Ovary (tissue), 9 donors: ENCODE measurements around the gene WNT6. TPM values are rescaled to one million over a fixed set of nuclear protein-coding genes. Genes with fewer than 3 reads are reported as not detected.

Source experiments
- DNase-seq, 5 donors: peaks; one replicate each; pipeline ENCODE4 v3.0.0-alpha.2; 2019 to 2020
- H3K27ac ChIP-seq, 2 donors: fragments of 200-600 bp; one replicate each; pipeline versions ENCODE4 v1.5.1 to v1.8.0; 2019 to 2022
- H3K27me3 ChIP-seq: fragments of 200-600 bp; one replicate; pipeline ENCODE4 v1.8.0; 2022
- H3K36me3 ChIP-seq: fragments of 200-600 bp; sonication (generic); one replicate; pipeline ENCODE4 v1.5.1; 2019
- H3K4me1 ChIP-seq: one replicate; pipeline ENCODE4 v1.8.1; 2013; ENCODE audit warnings: mild to moderate bottlenecking, moderate library complexity; ENCODE audit not compliant: insufficient read depth
- H3K4me3 ChIP-seq: fragments of 200-600 bp; sonication (generic); one replicate; pipeline ENCODE4 v1.5.1; 2017
- H3K9me3 ChIP-seq, 2 donors: fragments of 200-600 bp in 1 of 2; sonication (generic) in 1 of 2; one replicate each; pipeline versions ENCODE4 v1.5.1 to v1.8.1; 2013 to 2019; ENCODE audit warnings: mild to moderate bottlenecking in 1 of 2, moderate library complexity in 1 of 2
- CTCF ChIP-seq, 3 donors: fragments of 450-650 bp in 2 of 3; fragments of 200-600 bp in 1 of 3; IDR thresholded peaks; one replicate each; pipeline versions ENCODE4 v1.5.1 to v1.8.0; 2016 to 2022; ENCODE audit warnings: antibody characterized with exemption in 3 of 3, mild to moderate bottlenecking in 1 of 3
- EP300 ChIP-seq: sonication (generic); formaldehyde crosslinking; IDR thresholded peaks from one replicate; pipeline ENCODE4 v1.6.1; 2017; ENCODE audit warnings: antibody characterized with exemption
- POLR2A ChIP-seq: fragments of 450-650 bp; IDR thresholded peaks from one replicate; pipeline ENCODE4 v1.6.1; 2017; ENCODE audit warnings: antibody characterized with exemption, mild to moderate bottlenecking, moderate library complexity
- WGBS, 3 donors: extraction: QIAGEN DNeasy Blood & Tissue Kit in 1 of 3; methylation state at CpG; one replicate each; pipeline versions ENCODE4 v1.1.5 to v1.1.7; 2013 to 2017; 5-methylcytosine and 5-hydroxymethylcytosine counted together
- intact Hi-C, 4 donors: fragments of 100-400 bp; cut with DNase I; formaldehyde crosslinking; loops; one replicate each; pipeline versions ENCODE4 v1.11.0 to v1.15.1; 2022 to 2023
- polyA plus RNA-seq, 2 donors: library from polyadenylated mRNA; stranded (reverse); fragments of 200-250 nt in 1 of 2; fragments of 350-450 nt in 1 of 2; fragmentation: Illumina TruSeq in 1 of 2; extraction: RNeasy Lipid Tissue Mini Kit (QIAGEN cat#74804) in 1 of 2; gene quantifications; one replicate each; pipeline ENCODE4 v1.2.3, GENCODE V29; 2013 to 2014
- total RNA-seq, 7 donors: library from RNA; depleted of rRNA in 2 of 7; stranded (reverse); fragments of >200 nt in 2 of 7; fragmentation: NEBNext Ultra II Directional in 3 of 7; extraction: Animal tissue kit (Norgen Biotek cat#: 25700) in 3 of 7; gene quantifications; one replicate each; pipeline versions ENCODE4 v1.1.0 to v1.2.4, GENCODE V29; 2016 to 2023
- donor health status: DM: no; HTN: no; CAD: no; lungs with moderate emphysema.
- donor health status: DM: no; HTN: no; CAD: no.
- donor health status: Bipolar disorder and iron deficiency.
- donor health status: DM: yes; HTN: yes; CAD: no.
- donor health status: DM: no; HTN: no; CAD: no.
- donor health status: DM: yes; HTN: yes; CAD: no.

The WNT6 gene
- total and polyA plus RNA-seq, 9 donors = 0.13 to 4.5 (median 2.0) TPM

- no peak for TF ChIP-seq POLR2A
- peak; percentile 41 to 80 (median 74) for TF ChIP-seq CTCF (IDR thresholded peaks at IDR 0.05)
- no peak for TF ChIP-seq EP300
- no peak overlapping the region for H3K27ac ChIP-seq
- intact Hi-C loops = no loop called here
- H3K36me3 ChIP-seq = no peaks in the 10 kb centered on the region
- no peaks in the 10 kb centered on the region for H3K27me3 ChIP-seq
- peaks cover 1% of the 10 kb centered on the region for H3K4me1 ChIP-seq
- DNase-seq = peak in 3 of 5 donors; percentile 53 to 69 (median 62)
- 0 to 1% (median 1%) methylated on average over 3 of the region's 3 CpGs for WGBS, 3 donors
- H3K9me3 ChIP-seq = no peaks in the 10 kb centered on the region
- no peak overlapping the region for H3K4me3 ChIP-seq
Measured at GRCh38 chr2:218876562-218877219, 17.1 kb downstream of the WNT6 start.

- H3K27me3 ChIP-seq = no peaks in the 10 kb centered on the region
- intact Hi-C loops = no loop called here
- peak in 1 of 5 donors; percentile 3 for DNase-seq
- TF ChIP-seq POLR2A = no peak
- no peak for TF ChIP-seq EP300
- TF ChIP-seq CTCF (IDR thresholded peaks at IDR 0.05) = no peak
- H3K4me1 ChIP-seq = no peaks in the 10 kb centered on the region
- 84 to 86% (median 85%) methylated on average over 6 of the region's 6 CpGs for WGBS, 3 donors
- H3K4me3 ChIP-seq = no peak overlapping the region
- H3K27ac ChIP-seq = no peak overlapping the region
- H3K36me3 ChIP-seq = no peaks in the 10 kb centered on the region
- no peaks in the 10 kb centered on the region for H3K9me3 ChIP-seq
Measured at GRCh38 chr2:218877331-218877730, 17.7 kb downstream of the WNT6 start.

- Histone ChIP-seq H3K4me1 (no peaks in the 10 kb centered on the region), H3K4me3 (no peak overlapping the region), H3K9me3 (no peaks in the 10 kb centered on the region), H3K36me3 (no peaks in the 10 kb centered on the region), H3K27me3 (no peaks in the 10 kb centered on the region), H3K27ac (no peak overlapping the region)
- intact Hi-C loops = no loop called here
- peak in 1 of 5 donors; percentile 17 for DNase-seq
- TF ChIP-seq EP300 (no peak), CTCF (IDR thresholded peaks at IDR 0.05) (no peak), POLR2A (no peak)
- 15 to 56% (median 38%) methylated on average over 5 of the region's 5 CpGs for WGBS, 3 donors
Measured at GRCh38 chr2:218877891-218878290, 18.3 kb downstream of the WNT6 start.

GRCh38 chr2:218878486-218878885 lies 18.9 kb downstream of the WNT6 start:
- H3K4me1 ChIP-seq = no peaks in the 10 kb centered on the region
- no peak for DNase-seq

More at GRCh38 chr2:218878486-218878885, 18.9 kb downstream of the WNT6 start:
- Histone ChIP-seq H3K36me3 (no peaks in the 10 kb centered on the region), H3K4me3 (no peak overlapping the region), H3K27me3 (no peaks in the 10 kb centered on the region), H3K27ac (no peak overlapping the region), H3K9me3 (no peaks in the 10 kb centered on the region)
- no peak for TF ChIP-seq CTCF (IDR thresholded peaks at IDR 0.05)
- TF ChIP-seq EP300 = no peak
- no peak for TF ChIP-seq POLR2A
- intact Hi-C loops = no loop called here
- WGBS, 3 donors = 69 to 84% (median 83%) methylated on average over 6 of the region's 6 CpGs
